ENCODE data around the gene RBM3.

- no peak for TF ChIP-seq EZH2 (IDR thresholded peaks at IDR 0.05; ENCODE audit: low read length, missing control alignments)
- TF ChIP-seq CTCF (conservative IDR thresholded peaks at IDR 0.05 in 1 of 2, IDR thresholded peaks at IDR 0.05 in 1 of 2; ENCODE audit: low read depth in 1 of 2, low read length in 2 of 2), result no peak
Measured at GRCh38 chrX:48575642-48576041, 1.4 kb downstream of the RBM3 start.

Measured in fibroblast of lung (primary cell).